GM18951 (cell line): ENCODE measurements around the gene VMP1.
A peak's percentile ranks its signal among the peaks of the same experiment; 100 is the strongest.

Experiments
- POLR2A ChIP-seq: IDR thresholded peaks from 4 replicates; pipeline ENCODE4 v1.6.1; 2011; ENCODE audit warnings: mild to moderate bottlenecking; ENCODE audit not compliant: insufficient read length, insufficient read depth; ENCODE audit errors: extremely low read depth
- in situ Hi-C: fragments of 300-500 bp; cut with MboI; formaldehyde crosslinking; loops from one replicate; pipeline ENCODE4 v1.12.0; 2022; ENCODE audit warnings: low sequenced_read_pairs, mixed read lengths, inconsistent platforms; ENCODE audit not compliant: unreplicated experiment

VMP1 gene

GRCh38 chr17:59693582-59693981, 13.9 kb upstream of the VMP1 start:
- in situ Hi-C loops, result no loop called here

GRCh38 chr17:59694344-59694743, 13.1 kb upstream of the VMP1 start:
- in situ Hi-C loops, result no loop called here
- TF ChIP-seq POLR2A, result no peak

More at GRCh38 chr17:59693582-59693981, 13.9 kb upstream of the VMP1 start:
- TF ChIP-seq POLR2A, result no peak

- no peak for TF ChIP-seq POLR2A
Observed at GRCh38 chr17:59695945-59696681, 11.3 kb upstream of the VMP1 start.

GRCh38 chr17:59696682-59697277, 10.7 kb upstream of the VMP1 start:
- in situ Hi-C loops, result no loop called here
- peak; percentile 21 for TF ChIP-seq POLR2A

More at GRCh38 chr17:59695945-59696681, 11.3 kb upstream of the VMP1 start:
- in situ Hi-C loops, result no loop called here

GRCh38 chr17:59698143-59698542, 9.3 kb upstream of the VMP1 start:
- in situ Hi-C loops, result no loop called here
- no peak for TF ChIP-seq POLR2A

- no peak for TF ChIP-seq POLR2A
- in situ Hi-C loops, result no loop called here
Observed at GRCh38 chr17:59699218-59699617, 8.2 kb upstream of the VMP1 start.

GRCh38 chr17:59699786-59700185, 7.7 kb upstream of the VMP1 start:
- in situ Hi-C loops, result no loop called here

GRCh38 chr17:59702304-59702703, 5.2 kb upstream of the VMP1 start:
- in situ Hi-C loops, result no loop called here
- no peak for TF ChIP-seq POLR2A

More at GRCh38 chr17:59699786-59700185, 7.7 kb upstream of the VMP1 start:
- no peak for TF ChIP-seq POLR2A

GRCh38 chr17:59707971-59708430, 547 bp downstream of the VMP1 start:
- TF ChIP-seq POLR2A, result no peak
- in situ Hi-C loops, result no loop called here

- in situ Hi-C loops, result no loop called here
Observed at GRCh38 chr17:59711936-59712335, 4.5 kb downstream of the VMP1 start.

GRCh38 chr17:59712862-59713261, 5.4 kb downstream of the VMP1 start:
- in situ Hi-C loops, result no loop called here
- TF ChIP-seq POLR2A, result no peak

More at GRCh38 chr17:59711936-59712335, 4.5 kb downstream of the VMP1 start:
- no peak for TF ChIP-seq POLR2A

GRCh38 chr17:59714255-59714654, 6.8 kb downstream of the VMP1 start:
- in situ Hi-C loops, result no loop called here
- TF ChIP-seq POLR2A, result no peak

GRCh38 chr17:59716427-59716826, 9.0 kb downstream of the VMP1 start:
- no peak for TF ChIP-seq POLR2A
- in situ Hi-C loops, result no loop called here

GRCh38 chr17:59719526-59719925, 12.1 kb downstream of the VMP1 start:
- TF ChIP-seq POLR2A, result no peak
- in situ Hi-C loops, result no loop called here
